Liver (tissue), 9 donors: ENCODE data around the gene NXN. TPM values are rescaled to one million over a fixed set of nuclear protein-coding genes. Genes with fewer than 3 reads are reported as not detected.

Source experiments
- DNase-seq: peaks from one replicate; pipeline ENCODE4 v3.0.0-alpha.2; 2017; ENCODE audit warnings: low spot score
- H3K27ac ChIP-seq, 2 donors: one replicate each; pipeline ENCODE4 v1.7.0; 2013; ENCODE audit warnings: inconsistent platforms in 2 of 2, low read length in 2 of 2, control low read depth in 1 of 2, low read depth in 1 of 2, mild to moderate bottlenecking in 1 of 2
- H3K27me3 ChIP-seq, 4 donors: one replicate each; pipeline versions ENCODE4 v1.6.1 to v1.7.0; 2013; ENCODE audit warnings: low read length in 3 of 4, inconsistent platforms in 1 of 4, mild to moderate bottlenecking in 1 of 4, moderate library complexity in 1 of 4; ENCODE audit not compliant: control insufficient read depth in 4 of 4, insufficient read depth in 4 of 4
- H3K36me3 ChIP-seq, 4 donors: one replicate each; pipeline versions ENCODE4 v1.6.1 to v1.7.0; 2013; ENCODE audit warnings: low read length in 3 of 4, mild to moderate bottlenecking in 3 of 4, low read depth in 1 of 4, moderate library complexity in 1 of 4; ENCODE audit not compliant: control insufficient read depth in 4 of 4, insufficient read depth in 3 of 4
- H3K4me1 ChIP-seq, 4 donors: one replicate each; pipeline versions ENCODE4 v1.6.1 to v1.7.0; 2013; ENCODE audit warnings: low read length in 3 of 4, mild to moderate bottlenecking in 3 of 4, moderate library complexity in 1 of 4; ENCODE audit not compliant: control insufficient read depth in 4 of 4, insufficient read depth in 4 of 4
- H3K4me3 ChIP-seq, 3 donors: one replicate each; pipeline versions ENCODE4 v1.6.1 to v1.7.0; 2013; ENCODE audit warnings: low read length in 3 of 3, control low read depth in 1 of 3, low read depth in 1 of 3, mild to moderate bottlenecking in 1 of 3
- H3K9ac ChIP-seq, 2 donors: one replicate each; pipeline ENCODE4 v1.7.0; 2013; ENCODE audit warnings: low read length in 2 of 2, mild to moderate bottlenecking in 2 of 2, moderate library complexity in 2 of 2, control low read depth in 1 of 2, low read depth in 1 of 2
- H3K9me3 ChIP-seq, 4 donors: one replicate each; pipeline versions ENCODE4 v1.6.1 to v1.7.0; 2013; ENCODE audit warnings: low read length in 3 of 4; ENCODE audit not compliant: control insufficient read depth in 4 of 4
- CTCF ChIP-seq: fragments of 150-350 bp; IDR thresholded peaks from 2 replicates; pipeline ENCODE4 v1.5.1; 2017; ENCODE audit warnings: improper control_type of control experiment, low read depth, low read length; ENCODE audit not compliant: missing input control
- EGR1 ChIP-seq, 2 donors: IDR thresholded peaks; 2 replicates each; pipeline ENCODE4 v1.6.1; 2016 to 2018; ENCODE audit warnings: antibody characterized with exemption in 2 of 2, low read depth in 2 of 2
- FOXA1 ChIP-seq: IDR thresholded peaks from 2 replicates; pipeline ENCODE4 v1.6.1; 2016; ENCODE audit warnings: antibody characterized with exemption
- FOXA2 ChIP-seq: IDR thresholded peaks from 2 replicates; pipeline ENCODE4 v1.6.1; 2016; ENCODE audit warnings: antibody characterized with exemption
- GABPA ChIP-seq, 2 donors: IDR thresholded peaks in 1 of 2; conservative IDR thresholded peaks in 1 of 2; 2 replicates each; pipeline ENCODE4 v1.6.1; 2016; ENCODE audit warnings: antibody characterized with exemption in 2 of 2, mild to moderate bottlenecking in 1 of 2, moderate library complexity in 1 of 2
- HNF4A ChIP-seq, 2 donors: conservative IDR thresholded peaks; 2 replicates each; pipeline ENCODE4 v1.6.1; 2016; ENCODE audit warnings: antibody characterized with exemption in 2 of 2, mild to moderate bottlenecking in 2 of 2
- HNF4G ChIP-seq: IDR thresholded peaks from 2 replicates; pipeline ENCODE4 v1.6.1; 2016; ENCODE audit warnings: antibody characterized with exemption
- JUND ChIP-seq, 2 donors: IDR thresholded peaks; 2 replicates each; pipeline ENCODE4 v1.6.1; 2016; ENCODE audit warnings: antibody characterized with exemption in 2 of 2
- MAX ChIP-seq: IDR thresholded peaks from 2 replicates; pipeline ENCODE4 v1.6.1; 2016; ENCODE audit warnings: antibody characterized with exemption
- NR2F2 ChIP-seq: IDR thresholded peaks from 2 replicates; pipeline ENCODE4 v1.6.1; 2016; ENCODE audit warnings: antibody characterized with exemption
- REST ChIP-seq: IDR thresholded peaks from 2 replicates; pipeline ENCODE4 v1.6.1; 2016; ENCODE audit warnings: antibody characterized with exemption, mild to moderate bottlenecking
- RXRA ChIP-seq, 2 donors: IDR thresholded peaks; 2 replicates each; pipeline ENCODE4 v1.6.1; 2017 to 2018; ENCODE audit warnings: antibody characterized with exemption in 2 of 2, mild to moderate bottlenecking in 1 of 2
- SP1 ChIP-seq: IDR thresholded peaks from 2 replicates; pipeline ENCODE4 v1.6.1; 2018; ENCODE audit warnings: antibody characterized with exemption, mild to moderate bottlenecking
- TAF1 ChIP-seq: conservative IDR thresholded peaks from 2 replicates; pipeline ENCODE4 v1.6.1; 2016; ENCODE audit warnings: antibody characterized with exemption, mild to moderate bottlenecking
- YY1 ChIP-seq: IDR thresholded peaks from 2 replicates; pipeline ENCODE4 v1.6.1; 2016; ENCODE audit warnings: antibody characterized with exemption, mild to moderate bottlenecking
- WGBS: extraction: QIAGEN DNeasy Blood & Tissue Kit; methylation state at CpG from one replicate; pipeline ENCODE4 v1.1.7; 2013; 5-methylcytosine and 5-hydroxymethylcytosine counted together
- polyA plus RNA-seq, 2 donors: library from polyadenylated mRNA; stranded (reverse) in 1 of 2; unstranded in 1 of 2; fragments of 200-250 nt in 1 of 2; fragments of >200 nt in 1 of 2; fragmentation: Nextera tagmentation in 1 of 2; extraction: Ambion mirVana in 1 of 2; gene quantifications; one replicate each; pipeline versions ENCODE4 v1.2.1 to v1.2.3, GENCODE V29; 2013 to 2015
- total RNA-seq, 2 donors: library from RNA; depleted of rRNA; stranded (reverse); fragments of >200 nt; gene quantifications; one replicate each; pipeline ENCODE4 v1.2.3, GENCODE V29; 2014
- TF ChIP-seq, protein P1 (sequence below): IDR thresholded peaks from 2 replicates; pipeline ENCODE4 v1.6.1; 2016; ENCODE audit warnings: antibody characterized with exemption
- TF ChIP-seq, protein P2 (sequence below): IDR thresholded peaks from 2 replicates; pipeline ENCODE4 v1.6.1; 2016; ENCODE audit warnings: antibody characterized with exemption
- donor health status: healthy.
- donor health status: healthy.
- donor health status: healthy.
- donor health status: healthy.
- donor health status: healthy.

NXN gene
- total and polyA plus RNA-seq, 4 donors: 2.3 to 4.5 (median 3.3) TPM

- Histone ChIP-seq H3K9ac (no peak overlapping the region), H3K4me3 (no peak overlapping the region)
These were observed 132.4 kb downstream of the NXN start for GRCh38 chr17:846901-847843.

DNA sequence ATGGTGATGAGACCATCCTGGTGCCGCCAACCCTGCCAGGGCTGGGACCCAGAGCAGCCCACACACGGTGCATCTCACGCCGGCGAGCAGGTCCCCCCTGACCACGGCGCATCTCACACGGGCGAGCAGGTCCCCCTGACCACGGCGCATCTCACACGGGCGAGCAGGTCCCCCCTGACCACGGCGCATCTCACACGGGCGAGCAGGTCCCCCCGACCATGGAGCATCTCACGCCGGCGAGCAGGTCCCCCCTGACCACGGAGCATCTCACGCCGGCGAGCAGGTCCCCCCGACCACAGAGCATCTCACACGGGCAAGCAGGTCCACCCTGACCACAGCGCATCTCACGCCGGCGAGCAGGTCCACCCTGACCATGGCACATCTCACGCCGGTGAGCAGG, 138.3 kb downstream of the NXN start:
- Histone ChIP-seq H3K4me3 (no peak overlapping the region), H3K4me1 (no peaks in the 10 kb centered on the region), H3K9me3 (no peaks in the 10 kb centered on the region), H3K9ac (no peak overlapping the region), H3K27ac (no peak overlapping the region), H3K36me3 (no peaks in the 10 kb centered on the region), H3K27me3 (no peaks in the 10 kb centered on the region)
- WGBS: 80% methylated on average over 33 of the region's 33 CpGs
- peak; percentile 37 for DNase-seq
- TF ChIP-seq NR2F2: no peak
- TF ChIP-seq, protein P1, sequence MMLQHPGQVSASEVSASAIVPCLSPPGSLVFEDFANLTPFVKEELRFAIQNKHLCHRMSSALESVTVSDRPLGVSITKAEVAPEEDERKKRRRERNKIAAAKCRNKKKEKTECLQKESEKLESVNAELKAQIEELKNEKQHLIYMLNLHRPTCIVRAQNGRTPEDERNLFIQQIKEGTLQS: no peak
- TF ChIP-seq REST: no peak
- no peak for TF ChIP-seq MAX
- no peak for TF ChIP-seq SP1
- TF ChIP-seq EGR1 (IDR thresholded peaks at IDR 0.05; ENCODE audit: low read depth in 2 of 2): no peak
- TF ChIP-seq GABPA (IDR thresholded peaks at IDR 0.05 in 1 of 2, conservative IDR thresholded peaks at IDR 0.05 in 1 of 2): no peak
- no peak for TF ChIP-seq YY1
- TF ChIP-seq HNF4A (conservative IDR thresholded peaks at IDR 0.05): no peak
- TF ChIP-seq TAF1: no peak
- TF ChIP-seq, protein P2, sequence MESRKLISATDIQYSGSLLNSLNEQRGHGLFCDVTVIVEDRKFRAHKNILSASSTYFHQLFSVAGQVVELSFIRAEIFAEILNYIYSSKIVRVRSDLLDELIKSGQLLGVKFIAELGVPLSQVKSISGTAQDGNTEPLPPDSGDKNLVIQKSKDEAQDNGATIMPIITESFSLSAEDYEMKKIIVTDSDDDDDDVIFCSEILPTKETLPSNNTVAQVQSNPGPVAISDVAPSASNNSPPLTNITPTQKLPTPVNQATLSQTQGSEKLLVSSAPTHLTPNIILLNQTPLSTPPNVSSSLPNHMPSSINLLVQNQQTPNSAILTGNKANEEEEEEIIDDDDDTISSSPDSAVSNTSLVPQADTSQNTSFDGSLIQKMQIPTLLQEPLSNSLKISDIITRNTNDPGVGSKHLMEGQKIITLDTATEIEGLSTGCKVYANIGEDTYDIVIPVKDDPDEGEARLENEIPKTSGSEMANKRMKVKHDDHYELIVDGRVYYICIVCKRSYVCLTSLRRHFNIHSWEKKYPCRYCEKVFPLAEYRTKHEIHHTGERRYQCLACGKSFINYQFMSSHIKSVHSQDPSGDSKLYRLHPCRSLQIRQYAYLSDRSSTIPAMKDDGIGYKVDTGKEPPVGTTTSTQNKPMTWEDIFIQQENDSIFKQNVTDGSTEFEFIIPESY: no peak
- TF ChIP-seq JUND (IDR thresholded peaks at IDR 0.05): no peak
- no peak for TF ChIP-seq CTCF
- TF ChIP-seq FOXA1: no peak
- no peak for TF ChIP-seq FOXA2
- TF ChIP-seq RXRA (IDR thresholded peaks at IDR 0.05): no peak

More at GRCh38 chr17:846901-847843, 132.4 kb downstream of the NXN start:
- DNase-seq: no peak
- Histone ChIP-seq H3K4me1 (no peaks in the 10 kb centered on the region), H3K27me3 (no peaks in the 10 kb centered on the region), H3K27ac (no peak overlapping the region), H3K9me3 (no peaks in the 10 kb centered on the region), H3K36me3 (no peaks in the 10 kb centered on the region)
- WGBS: 59% methylated on average over 32 of the region's 32 CpGs
- TF ChIP-seq SP1 (no peak), NR2F2 (peak; percentile 22), RXRA (IDR thresholded peaks at IDR 0.05) (no peak), HNF4G (no peak)
